ENCODE data around the gene FAM161A. TPM values are rescaled to one million over a fixed set of nuclear protein-coding genes. Genes with fewer than 3 reads are reported as not detected.

The FAM161A gene
- 1 to 10 TPM in 3 of 4 donors, under 1 TPM in 1; 0.96 to 2.5 (median 1.9) TPM for total RNA-seq

GRCh38 chr2:61853847-61854563, at the start of gene FAM161A:
Gene FAM161A, minus strand, starts transcription at chr2:61854060. Its CDS starts 19 bp downstream, at chr2:61854041.
- peaks cover 0 to 17% (median 3%) of the 10 kb centered on the region in 3 donors for H3K4me1 ChIP-seq
- peak; percentile 56 for TF ChIP-seq POLR2AphosphoS5 (IDR thresholded peaks at IDR 0.05)
- peak in 1 of 2 donors; percentile 32 for TF ChIP-seq POLR2A (IDR thresholded peaks at IDR 0.05)
- TF ChIP-seq EP300 (IDR thresholded peaks at IDR 0.05): no peak
- no peak for TF ChIP-seq CTCF (IDR thresholded peaks at IDR 0.05)
- H3K4me3 ChIP-seq: peak within 1 kb of the TSS; percentile 51 to 74
- ATAC-seq: peak; percentile 95
- H3K36me3 ChIP-seq: no peaks in the 10 kb centered on the region
- H3K27me3 ChIP-seq: no peaks in the 10 kb centered on the region
- peak within 1 kb of the TSS; percentile 53 to 94 (median 91) for H3K27ac ChIP-seq
- H3K9me3 ChIP-seq: no peaks in the 10 kb centered on the region
- 0 to 1% methylated on average over 11 to 18 of the region's 50 CpGs for WGBS, 2 donors (ENCODE audit: low coverage in 1 of 2)

GRCh38 chr2:61900281-61900680, 46.4 kb upstream of the FAM161A start:
- no peak for TF ChIP-seq CTCF (IDR thresholded peaks at IDR 0.05)
- no peak for TF ChIP-seq POLR2AphosphoS5 (IDR thresholded peaks at IDR 0.05)
- no peak for TF ChIP-seq EP300 (IDR thresholded peaks at IDR 0.05)
- no peak for TF ChIP-seq POLR2A (IDR thresholded peaks at IDR 0.05)
- peaks cover 0 to 8% (median 0%) of the 10 kb centered on the region in 3 donors for H3K4me1 ChIP-seq
- 57 to 67% methylated on average over 1 of the region's 1 CpG for WGBS, 2 donors (ENCODE audit: low coverage in 1 of 2)
- no peaks in the 10 kb centered on the region for H3K27me3 ChIP-seq
- no peaks in the 10 kb centered on the region for H3K9me3 ChIP-seq
- no peak overlapping the region for H3K4me3 ChIP-seq
- no peak for ATAC-seq
- no peak overlapping the region for H3K27ac ChIP-seq
- H3K36me3 ChIP-seq: no peaks in the 10 kb centered on the region

- Histone ChIP-seq H3K4me3 (no peak overlapping the region), H3K9me3 (no peaks in the 10 kb centered on the region), H3K27me3 (no peaks in the 10 kb centered on the region), H3K27ac (no peak overlapping the region), H3K4me1 (no peaks in the 10 kb centered on the region), H3K36me3 (no peaks in the 10 kb centered on the region)
- 34 to 61% methylated on average over 2 of the region's 2 CpGs for WGBS, 2 donors (ENCODE audit: low coverage in 1 of 2)
- ATAC-seq: no peak
- TF ChIP-seq EP300 (IDR thresholded peaks at IDR 0.05) (no peak), POLR2AphosphoS5 (IDR thresholded peaks at IDR 0.05) (no peak), POLR2A (IDR thresholded peaks at IDR 0.05) (no peak)
Measured at GRCh38 chr2:61898810-61899209, 45.0 kb upstream of the FAM161A start.

GRCh38 chr2:61888267-61889055, 34.6 kb upstream of the FAM161A start, which contains the start of gene CCT4:
Gene CCT4, minus strand, starts transcription at chr2:61888656. Its CDS starts 149 bp downstream, at chr2:61888507.
- WGBS, 2 donors (ENCODE audit: low coverage in 1 of 2): 0 to 5% methylated on average over 7 to 16 of the region's 74 CpGs
- no peaks in the 10 kb centered on the region for H3K27me3 ChIP-seq
- no peaks in the 10 kb centered on the region for H3K9me3 ChIP-seq
- H3K27ac ChIP-seq: peak within 1 kb of the TSS; percentile 86 to 95 (median 88)
- H3K4me1 ChIP-seq: peaks cover 0 to 29% (median 12%) of the 10 kb centered on the region in 3 donors
- H3K4me3 ChIP-seq: peak within 1 kb of the TSS; percentile 66 to 87
- peak; percentile 93 for ATAC-seq
- TF ChIP-seq POLR2A (IDR thresholded peaks at IDR 0.05) (peak; percentile 72 to 87), POLR2AphosphoS5 (IDR thresholded peaks at IDR 0.05) (peak; percentile 97), EP300 (IDR thresholded peaks at IDR 0.05) (no peak), CTCF (IDR thresholded peaks at IDR 0.05) (no peak)
- peaks cover 0 to 28% of the 10 kb centered on the region in 2 donors for H3K36me3 ChIP-seq

GRCh38 chr2:61887717-61888266, 33.9 kb upstream of the FAM161A start:
- Histone ChIP-seq H3K27me3 (no peaks in the 10 kb centered on the region), H3K36me3 (peaks cover 0 to 35% of the 10 kb centered on the region in 2 donors), H3K27ac (peak overlapping the region; percentile 86 to 95 (median 88)), H3K9me3 (no peaks in the 10 kb centered on the region), H3K4me3 (peak overlapping the region; percentile 66 to 87), H3K4me1 (peaks cover 0 to 29% (median 12%) of the 10 kb centered on the region in 3 donors)
- WGBS, 2 donors (ENCODE audit: low coverage in 1 of 2): 0% methylated on average over 14 to 18 of the region's 18 CpGs
- ATAC-seq: no peak
- TF ChIP-seq POLR2AphosphoS5 (IDR thresholded peaks at IDR 0.05) (no peak), POLR2A (IDR thresholded peaks at IDR 0.05) (no peak), EP300 (IDR thresholded peaks at IDR 0.05) (no peak), CTCF (IDR thresholded peaks at IDR 0.05) (no peak)

All from gastroesophageal sphincter (tissue), 4 donors.